Mesenchymal stem cell (in vitro differentiated cells and primary cell): ENCODE results near the gene OR9A2.

Source experiments
- DNase-seq: peaks from one replicate; pipeline ENCODE4 v3.0.0-alpha.2; 2013
- H2AFZ ChIP-seq: one replicate; pipeline ENCODE4 v1.6.1; 2013; ENCODE audit warnings: low read depth, mild to moderate bottlenecking, control low read depth, inconsistent platforms, low read length, moderate library complexity
- H2AK5ac ChIP-seq: 2 replicates; pipeline ENCODE4 v1.6.1; 2013; ENCODE audit warnings: low read length, moderate library complexity, mild to moderate bottlenecking, inconsistent platforms; ENCODE audit not compliant: severe bottlenecking
- H2BK120ac ChIP-seq: one replicate; pipeline ENCODE4 v1.6.1; 2013; ENCODE audit warnings: low read depth, mild to moderate bottlenecking, inconsistent platforms, low read length, moderate library complexity
- H2BK12ac ChIP-seq, 2 experiments: one replicate each; pipeline ENCODE4 v1.6.1; 2013; ENCODE audit warnings: inconsistent platforms in 2 of 2, low read length in 2 of 2, mild to moderate bottlenecking in 2 of 2, moderate library complexity in 2 of 2, control low read depth in 1 of 2
- H2BK15ac ChIP-seq: one replicate; pipeline ENCODE4 v1.6.1; 2013; ENCODE audit warnings: mild to moderate bottlenecking, low read depth, inconsistent platforms; ENCODE audit not compliant: poor library complexity, severe bottlenecking
- H2BK5ac ChIP-seq: 2 replicates; pipeline ENCODE4 v1.6.1; 2013; ENCODE audit warnings: low read depth, mild to moderate bottlenecking, low read length, control low read depth, inconsistent platforms; ENCODE audit not compliant: poor library complexity, severe bottlenecking
- H3K14ac ChIP-seq, 2 experiments: one replicate each; pipeline ENCODE4 v1.6.1; 2013; ENCODE audit warnings: inconsistent platforms in 2 of 2, low read length in 2 of 2, control low read depth in 1 of 2, mild to moderate bottlenecking in 1 of 2, moderate library complexity in 1 of 2
- H3K18ac ChIP-seq, 2 experiments: one replicate each; pipeline ENCODE4 v1.6.1; 2013; ENCODE audit warnings: inconsistent platforms in 2 of 2, low read length in 2 of 2, control low read depth in 1 of 2, low read depth in 1 of 2, mild to moderate bottlenecking in 1 of 2
- H3K23ac ChIP-seq, 2 experiments: one replicate each; pipeline ENCODE4 v1.6.1; 2013; ENCODE audit warnings: inconsistent platforms in 2 of 2, low read length in 2 of 2, mild to moderate bottlenecking in 2 of 2, moderate library complexity in 2 of 2, control low read depth in 1 of 2
- H3K27ac ChIP-seq: 2 replicates; pipeline ENCODE4 v1.5.1; 2013; ENCODE audit warnings: mild to moderate bottlenecking, moderate library complexity, low read length, control low read depth, inconsistent platforms; ENCODE audit not compliant: poor library complexity, severe bottlenecking
- H3K27me3 ChIP-seq, 2 experiments: 2 replicates each; pipeline versions ENCODE4 v1.6.1 to v1.7.0; 2013; ENCODE audit warnings: low read length in 2 of 2, mild to moderate bottlenecking in 2 of 2, moderate library complexity in 2 of 2, control low read depth in 1 of 2, inconsistent platforms in 1 of 2; ENCODE audit not compliant: control insufficient read depth in 1 of 2, insufficient read depth in 1 of 2
- H3K36me3 ChIP-seq, 2 experiments: 2 replicates each; pipeline versions ENCODE4 v1.6.1 to v1.7.0; 2013; ENCODE audit warnings: low read length in 2 of 2, control low read depth in 1 of 2, inconsistent platforms in 1 of 2, low read depth in 1 of 2, mild to moderate bottlenecking in 1 of 2; ENCODE audit not compliant: insufficient read depth in 2 of 2, control insufficient read depth in 1 of 2
- H3K4ac ChIP-seq, 2 experiments: one replicate each; pipeline ENCODE4 v1.6.1; 2013; ENCODE audit warnings: inconsistent platforms in 2 of 2, low read length in 2 of 2, mild to moderate bottlenecking in 2 of 2, moderate library complexity in 2 of 2, control low read depth in 1 of 2, low read depth in 1 of 2
- H3K4me1 ChIP-seq: 2 replicates; pipeline ENCODE4 v1.6.1; 2013; ENCODE audit warnings: low read depth, low read length, control low read depth; ENCODE audit not compliant: control insufficient read depth, insufficient read depth
- H3K4me2 ChIP-seq: 2 replicates; pipeline ENCODE4 v1.6.1; 2013; ENCODE audit warnings: low read length, mild to moderate bottlenecking, inconsistent platforms; ENCODE audit not compliant: poor library complexity, severe bottlenecking
- H3K4me3 ChIP-seq, 2 experiments: 2 replicates each; pipeline versions ENCODE4 v1.5.1 to v1.7.0; 2013; ENCODE audit warnings: low read length in 2 of 2, mild to moderate bottlenecking in 2 of 2, control low read depth in 1 of 2, low read depth in 1 of 2; ENCODE audit not compliant: insufficient read depth in 1 of 2
- H3K79me1 ChIP-seq: replicated peaks from 2 replicates; pipeline ENCODE4 v1.6.1; 2013; ENCODE audit warnings: mild to moderate bottlenecking, control low read depth, low read length, inconsistent platforms; ENCODE audit not compliant: poor library complexity, severe bottlenecking
- H3K9ac ChIP-seq: 2 replicates; pipeline ENCODE4 v1.7.0; 2013; ENCODE audit warnings: mild to moderate bottlenecking, low read length, moderate library complexity
- H3K9me3 ChIP-seq: 2 replicates; pipeline ENCODE4 v1.7.0; 2013; ENCODE audit warnings: mild to moderate bottlenecking, low read length; ENCODE audit not compliant: control insufficient read depth
- H4K8ac ChIP-seq: one replicate; pipeline ENCODE4 v1.6.1; 2013; ENCODE audit warnings: inconsistent platforms, mild to moderate bottlenecking, low read length, moderate library complexity
- H4K91ac ChIP-seq: one replicate; pipeline ENCODE4 v1.6.1; 2013; ENCODE audit warnings: mild to moderate bottlenecking, low read length, inconsistent platforms
- WGBS: methylation state at CpG from one replicate; pipeline ENCODE4 v1.1.7; 2013; ENCODE audit warnings: mixed read lengths; 5-methylcytosine and 5-hydroxymethylcytosine counted together

The OR9A2 gene

DNA sequence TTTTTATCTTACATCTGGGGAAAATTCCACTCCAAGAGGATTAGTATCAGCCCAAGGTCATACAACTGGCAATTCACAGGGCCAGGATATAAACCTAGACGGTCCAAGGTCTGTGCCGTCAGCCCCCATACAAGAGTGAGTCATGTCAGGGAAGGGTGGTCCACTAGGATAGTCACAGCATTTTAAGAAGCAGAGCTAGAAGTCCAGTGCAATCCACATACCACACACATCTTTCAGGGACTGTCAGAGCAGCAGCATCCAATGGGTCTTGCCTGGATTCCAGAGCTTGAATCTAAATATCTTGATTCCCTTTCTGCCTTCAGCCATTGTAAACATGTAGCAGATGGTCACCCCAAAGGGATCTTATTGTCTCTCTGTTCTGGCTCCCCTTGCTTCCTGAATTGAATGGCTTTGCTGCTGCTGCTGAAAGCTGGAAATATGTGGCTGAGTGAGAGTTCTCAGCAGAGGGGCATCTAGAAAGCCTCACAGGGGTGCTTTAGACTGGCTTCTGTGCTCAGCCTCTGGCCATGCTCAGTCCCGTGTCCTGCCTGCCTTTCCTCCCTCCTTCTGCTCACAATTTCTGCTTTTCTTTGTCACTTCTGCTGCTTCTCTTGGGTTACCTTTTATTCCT, 15.3 kb upstream of the OR9A2 start:
- Histone ChIP-seq H3K36me3 (no peaks in the 10 kb centered on the region), H2AFZ (no peak overlapping the region), H3K27me3 (no peaks in the 10 kb centered on the region), H3K79me1 (no peaks in the 10 kb centered on the region), H2BK120ac (no peak overlapping the region), H2AK5ac (no peak overlapping the region), H4K91ac (no peak overlapping the region), H2BK5ac (no peak overlapping the region), H3K9me3 (no peaks in the 10 kb centered on the region), H3K4me3 (no peak overlapping the region), H3K18ac (no peak overlapping the region), H3K4me2 (no peak overlapping the region), H3K14ac (no peak overlapping the region), H2BK15ac (no peak overlapping the region), H3K4ac (no peak overlapping the region), H2BK12ac (no peak overlapping the region), H3K23ac (no peak overlapping the region), H3K4me1 (no peaks in the 10 kb centered on the region), H3K9ac (no peak overlapping the region), H3K27ac (no peak overlapping the region), H4K8ac (no peak overlapping the region)
- WGBS: 18% methylated on average over 3 of the region's 3 CpGs
- DNase-seq: no peak

DNA sequence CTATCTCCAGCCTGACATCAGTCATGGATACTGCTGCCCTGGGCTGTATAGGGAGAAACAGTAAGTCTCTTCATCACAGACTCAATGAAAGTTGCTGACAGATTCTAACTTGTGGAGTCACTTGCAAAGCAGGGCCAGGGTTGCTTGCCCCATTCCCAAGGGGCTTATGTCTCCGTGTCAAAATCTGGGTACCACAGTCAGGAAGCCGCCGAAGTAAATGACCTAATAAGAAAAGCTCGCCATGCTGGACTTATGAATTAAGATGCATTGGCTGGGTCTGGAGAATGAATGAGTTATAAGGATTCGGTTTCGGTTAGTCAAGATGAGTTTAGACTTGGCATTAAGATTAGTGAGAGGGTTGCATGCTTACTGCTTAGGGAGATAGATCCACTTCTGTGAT, 14.4 kb upstream of the OR9A2 start:
- Histone ChIP-seq H3K79me1 (no peaks in the 10 kb centered on the region), H2BK12ac (no peak overlapping the region), H3K4ac (no peak overlapping the region), H2AFZ (no peak overlapping the region), H2BK120ac (no peak overlapping the region), H3K27ac (no peak overlapping the region), H2BK5ac (no peak overlapping the region), H3K14ac (no peak overlapping the region), H4K8ac (no peak overlapping the region), H2BK15ac (no peak overlapping the region), H3K27me3 (no peaks in the 10 kb centered on the region), H4K91ac (no peak overlapping the region), H3K36me3 (no peaks in the 10 kb centered on the region), H3K4me2 (no peak overlapping the region), H3K4me3 (no peak overlapping the region), H3K9me3 (no peaks in the 10 kb centered on the region), H3K4me1 (no peaks in the 10 kb centered on the region), H2AK5ac (no peak overlapping the region), H3K9ac (no peak overlapping the region), H3K18ac (no peak overlapping the region), H3K23ac (no peak overlapping the region)
- whole genome bisulfite sequencing: 82% methylated on average over 6 of the region's 6 CpGs
- no peak for DNase-seq

DNA sequence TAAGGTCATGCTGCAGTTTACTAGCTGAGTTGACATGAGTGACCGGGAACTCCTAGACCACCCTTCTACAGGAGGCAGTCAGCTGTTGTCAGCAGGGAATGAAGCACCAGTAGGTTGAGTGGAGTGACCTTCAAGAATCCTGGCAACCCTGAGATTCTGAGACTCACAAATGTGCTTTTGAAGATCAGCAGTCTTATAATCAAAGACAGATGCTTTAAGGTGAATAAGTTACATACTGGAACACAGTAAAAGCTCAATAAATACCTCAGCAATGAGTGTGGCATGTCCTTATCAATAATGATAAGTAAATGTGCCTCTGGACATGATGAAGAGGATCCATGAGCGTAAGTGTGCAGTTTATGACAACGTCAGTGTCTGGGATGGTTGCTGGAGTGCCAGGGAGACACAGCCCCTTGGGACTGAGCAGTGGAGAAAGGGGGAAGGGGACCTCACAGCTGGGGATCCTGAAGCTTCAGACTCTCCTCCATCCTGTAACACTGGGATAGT, 13.3 kb upstream of the OR9A2 start:
- no peak overlapping the region for H2BK5ac ChIP-seq
- no peak overlapping the region for H3K18ac ChIP-seq
- H2AFZ ChIP-seq: no peak overlapping the region
- DNase-seq: no peak
- H4K8ac ChIP-seq: no peak overlapping the region
- no peak overlapping the region for H3K4me2 ChIP-seq
- 68% methylated on average over 3 of the region's 3 CpGs for WGBS
- H3K4me1 ChIP-seq: no peaks in the 10 kb centered on the region
- no peaks in the 10 kb centered on the region for H3K79me1 ChIP-seq
- no peak overlapping the region for H3K23ac ChIP-seq
- no peak overlapping the region for H4K91ac ChIP-seq
- H3K27me3 ChIP-seq: no peaks in the 10 kb centered on the region
- no peak overlapping the region for H3K9ac ChIP-seq
- H3K9me3 ChIP-seq: no peaks in the 10 kb centered on the region
- no peak overlapping the region for H3K4ac ChIP-seq
- H3K14ac ChIP-seq: no peak overlapping the region
- H2BK12ac ChIP-seq: no peak overlapping the region
- no peak overlapping the region for H2BK15ac ChIP-seq
- H3K27ac ChIP-seq: no peak overlapping the region
- H2BK120ac ChIP-seq: no peak overlapping the region
- no peaks in the 10 kb centered on the region for H3K36me3 ChIP-seq
- no peak overlapping the region for H2AK5ac ChIP-seq
- no peak overlapping the region for H3K4me3 ChIP-seq

DNA sequence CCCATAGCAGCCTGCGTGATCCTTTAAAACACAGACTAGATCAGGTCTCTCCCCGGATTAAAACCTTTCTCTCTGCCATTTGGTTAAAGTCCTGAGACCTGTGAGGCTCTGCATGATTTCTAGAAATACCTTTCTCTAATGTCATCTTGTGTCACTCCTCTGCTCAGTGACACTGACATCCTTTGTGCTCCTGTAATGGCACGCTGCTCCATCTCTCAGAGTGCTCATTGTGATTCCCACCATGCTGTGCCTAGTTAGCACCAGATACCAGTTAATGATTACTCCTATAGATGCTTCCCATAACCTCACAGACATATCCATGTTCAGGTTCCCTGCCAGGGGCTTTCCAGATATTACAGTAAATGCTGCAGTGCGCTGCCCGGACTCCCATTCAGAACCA, 11.7 kb upstream of the OR9A2 start:
- Histone ChIP-seq H3K23ac (no peak overlapping the region), H3K4me1 (no peaks in the 10 kb centered on the region), H2BK120ac (no peak overlapping the region), H2BK5ac (no peak overlapping the region), H2BK15ac (no peak overlapping the region), H4K8ac (no peak overlapping the region), H3K18ac (no peak overlapping the region), H3K4me2 (no peak overlapping the region), H2AK5ac (no peak overlapping the region), H2AFZ (no peak overlapping the region), H4K91ac (no peak overlapping the region), H3K4ac (no peak overlapping the region), H3K27me3 (no peaks in the 10 kb centered on the region), H3K14ac (no peak overlapping the region), H3K9ac (no peak overlapping the region), H3K36me3 (no peaks in the 10 kb centered on the region), H3K27ac (no peak overlapping the region), H3K4me3 (no peak overlapping the region), H3K79me1 (no peaks in the 10 kb centered on the region), H2BK12ac (no peak overlapping the region), H3K9me3 (no peaks in the 10 kb centered on the region)
- DNase-seq: no peak
- WGBS: 80% methylated on average over 5 of the region's 5 CpGs
